H9 (cell line): ENCODE results near the gene ELOVL6. TPM values are rescaled to one million over a fixed set of nuclear protein-coding genes. Genes with fewer than 3 reads are reported as not detected.
A peak's percentile ranks its signal among the peaks of the same experiment; 100 is the strongest.

Source experiments
- DNase-seq: peaks from one replicate; pipeline ENCODE4 v3.0.0-alpha.2; 2017
- H2AFZ ChIP-seq: one replicate; pipeline ENCODE4 v1.6.1; 2013; ENCODE audit warnings: mild to moderate bottlenecking, low read length, control low read depth, moderate library complexity
- H2AK5ac ChIP-seq: 2 replicates; pipeline ENCODE4 v1.6.1; 2013; ENCODE audit warnings: low read length, control low read depth, mixed read lengths; ENCODE audit not compliant: insufficient read length
- H2BK120ac ChIP-seq: one replicate; pipeline ENCODE4 v1.6.1; 2013; ENCODE audit warnings: low read depth, mild to moderate bottlenecking, low read length, control low read depth, inconsistent platforms; ENCODE audit not compliant: poor library complexity, severe bottlenecking
- H2BK12ac ChIP-seq: 2 replicates; pipeline ENCODE4 v1.6.1; 2013; ENCODE audit warnings: low read length, control low read depth, mixed read lengths, low read depth; ENCODE audit not compliant: insufficient read length
- H2BK15ac ChIP-seq: 2 replicates; pipeline ENCODE4 v1.6.1; 2013; ENCODE audit warnings: low read depth, low read length, control low read depth
- H2BK20ac ChIP-seq: one replicate; pipeline ENCODE4 v1.6.1; 2013; ENCODE audit warnings: low read depth, mild to moderate bottlenecking, low read length, control low read depth, inconsistent platforms; ENCODE audit not compliant: poor library complexity, severe bottlenecking
- H2BK5ac ChIP-seq: 2 replicates; pipeline ENCODE4 v1.6.1; 2013; ENCODE audit warnings: low read length, control low read depth, mixed read lengths; ENCODE audit not compliant: insufficient read length
- H3K14ac ChIP-seq: 2 replicates; pipeline ENCODE4 v1.6.1; 2013; ENCODE audit warnings: low read length, control low read depth; ENCODE audit not compliant: insufficient read depth
- H3K18ac ChIP-seq: 2 replicates; pipeline ENCODE4 v1.6.1; 2013; ENCODE audit warnings: low read depth, mild to moderate bottlenecking, mixed read lengths, low read length, control low read depth; ENCODE audit not compliant: insufficient read length
- H3K23ac ChIP-seq: 2 replicates; pipeline ENCODE4 v1.6.1; 2013; ENCODE audit warnings: low read length, control low read depth, mixed read lengths, low read depth; ENCODE audit not compliant: insufficient read length
- H3K23me2 ChIP-seq: 2 replicates; pipeline ENCODE4 v1.6.1; 2013; ENCODE audit warnings: low read depth, mild to moderate bottlenecking, mixed read lengths, low read length, control low read depth; ENCODE audit not compliant: insufficient read length, poor library complexity, severe bottlenecking
- H3K27ac ChIP-seq: 2 replicates; pipeline ENCODE4 v1.5.1; 2013; ENCODE audit warnings: low read length, control low read depth, mixed read lengths, low read depth; ENCODE audit not compliant: insufficient read length
- H3K27me3 ChIP-seq: 2 replicates; pipeline ENCODE4 v1.6.1; 2013; ENCODE audit warnings: low read length, control low read depth, inconsistent platforms; ENCODE audit not compliant: insufficient read depth
- H3K4ac ChIP-seq: 2 replicates; pipeline ENCODE4 v1.6.1; 2013; ENCODE audit warnings: low read depth, mild to moderate bottlenecking, control low read depth, inconsistent platforms, low read length, moderate library complexity
- H3K4me1 ChIP-seq: 2 replicates; pipeline ENCODE4 v1.6.1; 2013; ENCODE audit warnings: low read length, control low read depth, inconsistent platforms; ENCODE audit not compliant: insufficient read depth
- H3K4me2 ChIP-seq: 2 replicates; pipeline ENCODE4 v1.6.1; 2013; ENCODE audit warnings: low read length, control low read depth, mixed read lengths; ENCODE audit not compliant: insufficient read length, insufficient read depth
- H3K56ac ChIP-seq: 2 replicates; pipeline ENCODE4 v1.6.1; 2013; ENCODE audit warnings: low read depth, mild to moderate bottlenecking, mixed read lengths, low read length, control low read depth; ENCODE audit not compliant: insufficient read length
- H3K79me1 ChIP-seq: 2 replicates; pipeline ENCODE4 v1.6.1; 2013; ENCODE audit warnings: low read depth, mild to moderate bottlenecking, moderate library complexity, low read length, control low read depth, inconsistent platforms; ENCODE audit not compliant: insufficient read depth, poor library complexity, severe bottlenecking
- H3K79me2 ChIP-seq: 2 replicates; pipeline ENCODE4 v1.6.1; 2013; ENCODE audit warnings: low read length, control low read depth, inconsistent platforms; ENCODE audit not compliant: insufficient read depth
- H3K9ac ChIP-seq: 2 replicates; pipeline ENCODE4 v1.6.1; 2013; ENCODE audit warnings: low read length, control low read depth, mixed read lengths; ENCODE audit not compliant: insufficient read length; ENCODE audit errors: extremely low read depth
- H3K9me3 ChIP-seq: one replicate; pipeline ENCODE4 v1.6.1; 2013; ENCODE audit warnings: low read depth, low read length, inconsistent platforms; ENCODE audit not compliant: control insufficient read depth
- H3T11ph ChIP-seq: one replicate; pipeline ENCODE4 v1.6.1; 2013; ENCODE audit warnings: mild to moderate bottlenecking, low read length, control low read depth, inconsistent platforms
- H4K20me1 ChIP-seq: one replicate; pipeline ENCODE4 v1.6.1; 2013; ENCODE audit not compliant: control insufficient read depth, insufficient read length, insufficient read depth
- H4K5ac ChIP-seq: 2 replicates; pipeline ENCODE4 v1.6.1; 2013; ENCODE audit warnings: low read depth, mild to moderate bottlenecking, mixed read lengths, low read length, control low read depth; ENCODE audit not compliant: insufficient read length
- H4K8ac ChIP-seq: replicated peaks from 2 replicates; pipeline ENCODE4 v1.6.1; 2013; ENCODE audit warnings: low read length, control low read depth, mixed read lengths, low read depth; ENCODE audit not compliant: insufficient read length
- H4K91ac ChIP-seq: 2 replicates; pipeline ENCODE4 v1.6.1; 2013; ENCODE audit warnings: low read depth, mild to moderate bottlenecking, moderate library complexity, mixed read lengths, low read length, control low read depth; ENCODE audit not compliant: insufficient read length
- H3K27ac Mint-ChIP-seq, 3 experiments: 2 replicates in 2 of 3; 3 replicates in 1 of 3; pipeline ENCODE4 v1.8.0; 2020 to 2021; ENCODE audit warnings: mixed read lengths in 3 of 3, mild to moderate bottlenecking in 1 of 3, moderate library complexity in 1 of 3
- H3K27me3 Mint-ChIP-seq: 2 replicates; pipeline ENCODE4 v1.8.0; 2021; ENCODE audit warnings: low read depth, mild to moderate bottlenecking, moderate library complexity, mixed read lengths
- H3K36me3 Mint-ChIP-seq, 3 experiments: 2 replicates in 2 of 3; 3 replicates in 1 of 3; pipeline ENCODE4 v1.8.0; 2020 to 2021; ENCODE audit warnings: low read depth in 3 of 3, mixed read lengths in 3 of 3; ENCODE audit not compliant: insufficient read depth in 1 of 3
- H3K4me1 Mint-ChIP-seq, 2 experiments: 2 replicates each; pipeline ENCODE4 v1.8.0; 2020; ENCODE audit warnings: mixed read lengths in 2 of 2
- H3K4me3 Mint-ChIP-seq, 2 experiments: 2 replicates in 1 of 2; 3 replicates in 1 of 2; pipeline ENCODE4 v1.8.0; 2020 to 2021; ENCODE audit warnings: mild to moderate bottlenecking in 2 of 2, mixed read lengths in 2 of 2, moderate library complexity in 1 of 2
- H3K9me3 Mint-ChIP-seq, 2 experiments: 2 replicates in 1 of 2; 3 replicates in 1 of 2; pipeline ENCODE4 v1.8.0; 2020; ENCODE audit warnings: mild to moderate bottlenecking in 2 of 2, mixed read lengths in 2 of 2, moderate library complexity in 1 of 2
- CTCF ChIP-seq: fragments of 200-600 bp; sonication (generic); conservative IDR thresholded peaks from 3 replicates; pipeline ENCODE4 v1.8.0; 2021; ENCODE audit warnings: antibody characterized with exemption, mild to moderate bottlenecking
- WGBS: extraction: QIAGEN DNeasy Blood & Tissue Kit; methylation state at CpG from one replicate; pipeline ENCODE4 v1.1.7; 2013; ENCODE audit warnings: missing lambda C conversion rate, low lambda C conversion rate, mixed read lengths; ENCODE audit not compliant: insufficient read length; ENCODE audit errors: extremely low coverage; 5-methylcytosine and 5-hydroxymethylcytosine counted together
- total RNA-seq: library from RNA; stranded (reverse); gene quantifications from 2 replicates; pipeline ENCODE4 v1.2.1, GENCODE V29; 2021

The ELOVL6 gene
- total RNA-seq, 1 experiment from 2014 or later: 64.6 TPM

GRCh38 chr4:110088670-110089069, 109.7 kb downstream of the ELOVL6 start:
- Mint-ChIP-seq H3K36me3 (peaks cover 7 to 21% (median 14%) of the 10 kb centered on the region in 3 experiments), H3K4me1 (peaks cover 27 to 40% of the 10 kb centered on the region in 2 experiments), H3K4me3 (no peak overlapping the region), H3K9me3 (peaks cover 5 to 6% of the 10 kb centered on the region in 2 experiments; a peak in 3 of 5 replicates), H3K27ac (peak overlapping the region; percentile 57 to 91 (median 84)), H3K27me3 (no peaks in the 10 kb centered on the region)
- Histone ChIP-seq H3K4ac (no peak overlapping the region), H3K4me1 (peaks cover 8% of the 10 kb centered on the region), H4K20me1 (no peaks in the 10 kb centered on the region), H4K5ac (no peak overlapping the region), H3K27ac (peak overlapping the region; percentile 66), H2BK5ac (peak overlapping the region; percentile 13), H3K56ac (no peak overlapping the region), H3K27me3 (no peaks in the 10 kb centered on the region), H3K9me3 (no peaks in the 10 kb centered on the region), H4K8ac (no peak overlapping the region), H3K9ac (peak overlapping the region; percentile 27), H2AK5ac (no peak overlapping the region), H3K18ac (no peak overlapping the region), H3K14ac (no peak overlapping the region), H2BK12ac (no peak overlapping the region), H3K23ac (no peak overlapping the region), H3K4me2 (no peak overlapping the region), H2BK20ac (no peak overlapping the region), H3K23me2 (no peaks in the 10 kb centered on the region), H3K79me2 (no peaks in the 10 kb centered on the region), H2BK120ac (no peak overlapping the region), H2BK15ac (no peak overlapping the region), H2AFZ (no peak overlapping the region), H3T11ph (peak overlapping the region; percentile 36), H3K79me1 (no peaks in the 10 kb centered on the region), H4K91ac (no peak overlapping the region)
- no CpG with 5 or more reads among the region's 4 CpGs for WGBS
- no peak for TF ChIP-seq CTCF
- no peak for DNase-seq
